ENCODE data around the gene TBC1D24.
"Not testable (repeated sequence)": the region's sequence is repeated elsewhere in the genome, so short reads cannot be mapped to it uniquely, and the experiment has no call there.

Gene TBC1D24

GRCh38 chr16:2474877-2475412, at the start of gene TBC1D24:
TBC1D24 (plus strand) TSS chr16:2475127; CDS start chr16:2496149, 21,022 bp downstream.
- peak; percentile 65 for DNase-seq (ENCODE audit: low read depth)

GRCh38 chr16:2425825-2426430, 49.0 kb upstream of the TBC1D24 start:
- no peak for DNase-seq (ENCODE audit: low read depth)

GRCh38 chr16:2426941-2427361, 48.0 kb upstream of the TBC1D24 start:
- DNase-seq (ENCODE audit: low read depth) = no peak

GRCh38 chr16:2427526-2427925, 47.4 kb upstream of the TBC1D24 start:
- no peak for DNase-seq (ENCODE audit: low read depth)

- no peak for DNase-seq (ENCODE audit: low read depth)
Observed at GRCh38 chr16:2428051-2428783, 46.7 kb upstream of the TBC1D24 start.

- DNase-seq (ENCODE audit: low read depth) = no peak
Observed at GRCh38 chr16:2428784-2429033, 46.2 kb upstream of the TBC1D24 start.

- peak; percentile 95 for DNase-seq (ENCODE audit: low read depth)
Observed at GRCh38 chr16:2429034-2429770, 45.7 kb upstream of the TBC1D24 start, which contains the start of gene CCNF. CCNF (plus strand) TSS chr16:2429447; CDS start chr16:2429482, 35 bp downstream.

GRCh38 chr16:2429771-2430663, 44.9 kb upstream of the TBC1D24 start:
- DNase-seq (ENCODE audit: low read depth) = no peak

- no peak for DNase-seq (ENCODE audit: low read depth)
Observed at GRCh38 chr16:2432286-2432685, 42.6 kb upstream of the TBC1D24 start.

- no peak for DNase-seq (ENCODE audit: low read depth)
Observed at GRCh38 chr16:2432801-2433505, 42.0 kb upstream of the TBC1D24 start.

GRCh38 chr16:2435236-2435635, 39.7 kb upstream of the TBC1D24 start:
- not testable (repeated sequence) for DNase-seq (ENCODE audit: low read depth)

GRCh38 chr16:2436110-2436509, 38.8 kb upstream of the TBC1D24 start:
- no peak for DNase-seq (ENCODE audit: low read depth)

GRCh38 chr16:2437032-2437790, 37.7 kb upstream of the TBC1D24 start:
- no peak for DNase-seq (ENCODE audit: low read depth)

GRCh38 chr16:2438121-2438520, 36.8 kb upstream of the TBC1D24 start:
- DNase-seq (ENCODE audit: low read depth) = no peak

GRCh38 chr16:2439598-2439997, 35.3 kb upstream of the TBC1D24 start:
- DNase-seq (ENCODE audit: low read depth) = no peak

GRCh38 chr16:2441143-2441804, 33.7 kb upstream of the TBC1D24 start:
- not testable (repeated sequence) for DNase-seq (ENCODE audit: low read depth)

- DNase-seq (ENCODE audit: low read depth) = no peak
Observed at GRCh38 chr16:2443555-2443954, 31.4 kb upstream of the TBC1D24 start.

GRCh38 chr16:2447920-2448583, 26.9 kb upstream of the TBC1D24 start:
- no peak for DNase-seq (ENCODE audit: low read depth)

GRCh38 chr16:2449118-2449517, 25.8 kb upstream of the TBC1D24 start:
- no peak for DNase-seq (ENCODE audit: low read depth)
